Stimulated activated CD4-positive, alpha-beta T cell treated with anti-CD3 and anti-CD28 coated beads, Interleukin-1b, Interleukin-23, amount 100 ng/mL, for 4 hours (primary cell): Measurements from ENCODE around the gene NKAIN2.
"Not testable (repeated sequence)": the region's sequence is repeated elsewhere in the genome, so short reads cannot be mapped to it uniquely, and the experiment has no call there.

Source experiments
- DNase-seq, 2 donors: peaks; one replicate each; pipeline ENCODE4 v3.0.0-alpha.2; 2020; ENCODE audit warnings: low read depth in 2 of 2

NKAIN2 gene

GRCh38 chr6:124679387-124679786, 875.7 kb downstream of the NKAIN2 start:
- no peak for DNase-seq

- no peak for DNase-seq
Observed at GRCh38 chr6:124682751-124683150, 879.1 kb downstream of the NKAIN2 start.

DNA sequence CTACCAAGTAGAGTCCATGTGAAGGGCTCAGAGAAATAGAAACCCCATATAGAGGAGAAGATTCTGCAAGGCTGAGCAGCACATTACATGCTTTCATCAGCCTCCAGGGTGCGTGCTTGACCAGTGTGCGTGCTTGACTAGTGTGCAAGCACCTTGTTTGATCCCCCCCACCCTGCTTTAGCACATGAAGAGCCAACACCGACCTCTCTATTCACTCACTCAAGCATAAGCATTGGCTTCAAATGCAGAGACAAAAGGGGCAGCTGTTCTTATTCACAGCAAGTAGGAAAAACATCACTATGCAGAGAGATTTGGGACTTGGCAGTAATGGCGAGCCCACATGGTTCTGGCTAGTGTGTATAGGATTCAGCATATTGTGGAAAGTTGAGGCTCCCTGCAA, 879.8 kb downstream of the NKAIN2 start:
- no peak for DNase-seq

- DNase-seq = no peak
Observed at GRCh38 chr6:124684621-124685020, 881.0 kb downstream of the NKAIN2 start.

DNA sequence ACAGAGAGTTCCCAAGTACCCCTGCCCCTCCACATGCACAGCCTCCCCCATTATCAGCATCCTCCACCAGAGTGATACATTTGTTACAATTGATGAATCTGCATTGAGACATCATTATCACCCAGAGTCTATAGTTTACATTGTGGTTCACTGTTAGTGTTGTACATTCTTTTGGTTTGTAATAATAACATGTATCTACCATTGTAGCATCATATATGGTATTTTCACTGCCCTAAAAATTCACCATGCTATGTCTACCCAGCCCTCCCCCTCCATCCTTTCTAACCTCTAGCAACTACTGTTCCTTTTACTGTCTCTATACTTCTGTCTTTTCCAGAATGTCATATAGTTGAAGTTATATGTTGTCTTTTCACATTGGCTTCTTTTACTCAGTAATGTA, 884.7 kb downstream of the NKAIN2 start:
- DNase-seq = no peak

DNA sequence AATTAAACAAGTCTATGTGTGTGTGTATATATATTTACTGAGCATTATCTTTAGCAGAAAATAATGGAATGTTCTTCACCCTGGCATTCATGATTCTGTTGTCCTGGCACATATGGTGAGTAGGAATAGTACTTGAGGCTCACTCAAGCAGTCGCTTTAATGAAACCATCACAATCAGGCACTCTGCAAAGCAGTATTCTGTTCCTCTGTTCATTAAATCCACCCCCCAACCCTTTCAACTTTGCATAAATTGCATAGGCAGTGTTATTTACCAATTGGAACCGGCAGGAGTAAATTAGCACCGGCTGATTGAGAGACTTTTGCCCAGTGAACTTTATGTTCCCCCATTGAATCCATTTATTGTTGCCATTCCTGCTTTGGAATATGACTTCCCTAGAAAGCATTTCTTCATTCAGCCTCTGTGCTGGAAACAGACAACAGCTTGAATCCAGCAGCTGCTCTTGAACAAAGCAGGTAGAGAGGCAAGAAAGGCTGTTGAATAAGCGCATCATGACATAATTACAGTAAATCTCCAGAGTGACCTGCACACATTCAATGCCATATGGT, 890.6 kb downstream of the NKAIN2 start:
- DNase-seq = no peak

DNA sequence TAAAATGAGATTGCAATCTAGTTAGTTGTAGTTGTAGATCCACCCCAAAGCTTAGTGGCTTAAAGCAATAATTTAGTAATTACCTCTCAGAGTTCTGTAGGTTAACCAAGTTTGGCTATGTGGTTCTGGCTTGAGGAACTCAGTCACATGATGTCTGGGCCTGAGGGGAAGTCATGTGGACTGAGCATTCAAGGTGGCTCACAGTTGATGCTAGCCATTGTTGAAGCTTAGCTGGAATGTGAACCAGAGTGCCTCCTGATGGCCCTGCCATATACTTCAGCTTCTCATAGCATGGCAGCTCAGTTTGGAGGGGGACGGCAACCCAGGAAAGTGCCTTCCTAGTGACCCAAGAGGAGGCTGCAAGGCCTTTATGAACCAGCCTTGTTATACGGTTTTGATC, 895.4 kb downstream of the NKAIN2 start:
- no peak for DNase-seq

- no peak for DNase-seq
Observed at GRCh38 chr6:124703541-124703940, 899.9 kb downstream of the NKAIN2 start.

GRCh38 chr6:124712532-124712931, 908.9 kb downstream of the NKAIN2 start:
- DNase-seq = not testable (repeated sequence)

- DNase-seq = no peak
Observed at GRCh38 chr6:124714728-124715127, 911.1 kb downstream of the NKAIN2 start.

- DNase-seq = no peak
Observed at GRCh38 chr6:124719913-124720312, 916.2 kb downstream of the NKAIN2 start.

DNA sequence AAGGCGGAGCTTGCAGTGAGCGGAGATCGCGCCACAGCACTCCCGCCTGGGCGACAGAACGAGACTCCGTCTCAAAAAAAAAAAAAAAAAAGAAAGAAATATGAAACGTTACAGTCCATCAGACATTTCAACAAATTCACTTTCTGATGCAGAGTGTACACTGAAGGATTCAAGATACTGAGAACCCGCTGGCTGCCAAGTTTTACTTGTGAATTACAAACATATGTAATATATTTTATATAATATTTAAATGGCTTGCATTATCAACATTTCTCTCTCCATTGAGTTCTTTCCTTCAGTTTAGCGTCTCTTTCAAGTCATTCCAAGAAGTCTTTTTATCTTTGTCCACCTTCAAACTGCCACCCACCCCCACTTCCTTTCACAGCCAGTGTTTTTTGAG, 917.7 kb downstream of the NKAIN2 start:
- DNase-seq = no peak

DNA sequence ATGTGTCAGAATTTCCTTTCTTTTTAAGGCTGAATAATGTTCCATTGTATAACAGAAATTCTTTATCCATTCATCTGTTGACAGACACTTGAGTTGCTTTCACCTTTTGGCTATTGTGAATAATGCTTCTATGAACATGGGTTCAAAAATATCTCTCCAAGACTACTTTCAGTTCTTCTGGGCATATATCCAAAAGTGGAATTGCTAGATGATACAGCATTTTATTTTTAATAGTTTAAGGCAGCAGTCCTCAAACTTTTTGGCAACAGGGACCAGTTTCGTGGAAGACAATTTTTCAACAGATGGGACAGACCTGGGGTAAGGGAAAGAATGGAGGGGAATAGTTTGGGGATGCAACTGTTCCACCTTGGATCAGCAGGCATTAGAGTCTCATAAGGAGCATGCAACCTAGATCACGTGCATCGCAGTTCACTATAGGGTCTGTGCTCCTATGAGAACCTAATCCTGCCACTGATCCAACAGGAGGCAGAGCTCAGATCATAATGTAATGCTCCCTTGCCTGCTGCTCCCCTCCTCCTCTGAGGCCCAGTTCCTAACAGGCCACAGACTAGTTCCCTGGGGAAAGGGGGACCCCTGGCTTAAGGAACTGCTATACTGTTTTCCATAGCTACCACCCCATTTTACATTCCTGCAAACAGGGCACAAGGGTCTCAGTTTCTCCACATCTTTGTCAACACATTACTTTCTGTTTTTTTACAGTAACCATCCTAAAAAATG, 918.6 kb downstream of the NKAIN2 start:
- no peak for DNase-seq

GRCh38 chr6:124723671-124724070, 920.0 kb downstream of the NKAIN2 start:
- DNase-seq = no peak

DNA sequence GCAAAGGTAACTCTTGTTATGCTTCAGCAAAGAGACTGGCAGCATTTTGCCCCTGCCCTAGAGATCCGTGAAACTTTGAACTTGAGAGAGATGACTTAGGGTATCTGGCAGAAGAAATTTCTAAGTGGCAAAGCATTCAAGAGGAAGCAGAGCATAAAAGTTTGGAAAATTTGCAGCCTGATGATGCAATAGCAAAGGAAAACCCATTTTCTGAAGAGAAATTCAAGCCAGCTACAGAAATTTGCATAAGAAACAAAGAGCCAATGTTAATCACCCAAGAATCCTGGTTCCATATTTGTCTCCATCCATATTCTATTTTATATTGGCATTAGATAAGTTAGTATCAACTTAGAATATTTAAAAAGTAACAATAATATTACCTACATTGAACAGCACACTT, 934.1 kb downstream of the NKAIN2 start:
- DNase-seq = not testable (repeated sequence)

GRCh38 chr6:124738482-124738881, 934.8 kb downstream of the NKAIN2 start:
- DNase-seq = no peak

- no peak for DNase-seq
Observed at GRCh38 chr6:124741341-124741740, 937.7 kb downstream of the NKAIN2 start.

DNA sequence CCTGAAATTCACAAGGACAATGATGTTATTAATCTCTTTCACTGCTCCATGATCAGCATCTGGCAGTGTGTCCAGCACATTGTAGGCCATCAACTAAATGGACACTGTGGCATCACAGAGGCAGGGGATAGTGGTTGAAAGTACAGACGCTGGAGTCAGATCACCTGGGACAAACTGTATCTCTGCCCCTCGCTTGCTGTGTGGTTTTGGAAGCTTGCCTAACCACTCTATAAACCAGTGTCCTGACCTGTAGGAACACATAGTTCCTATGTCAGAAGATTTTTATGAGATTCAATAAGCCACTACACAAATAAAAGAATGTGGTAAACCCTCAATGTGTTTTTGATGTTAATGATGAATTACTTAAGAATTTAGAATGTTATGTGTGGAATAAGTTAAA, 939.3 kb downstream of the NKAIN2 start:
- no peak for DNase-seq

DNA sequence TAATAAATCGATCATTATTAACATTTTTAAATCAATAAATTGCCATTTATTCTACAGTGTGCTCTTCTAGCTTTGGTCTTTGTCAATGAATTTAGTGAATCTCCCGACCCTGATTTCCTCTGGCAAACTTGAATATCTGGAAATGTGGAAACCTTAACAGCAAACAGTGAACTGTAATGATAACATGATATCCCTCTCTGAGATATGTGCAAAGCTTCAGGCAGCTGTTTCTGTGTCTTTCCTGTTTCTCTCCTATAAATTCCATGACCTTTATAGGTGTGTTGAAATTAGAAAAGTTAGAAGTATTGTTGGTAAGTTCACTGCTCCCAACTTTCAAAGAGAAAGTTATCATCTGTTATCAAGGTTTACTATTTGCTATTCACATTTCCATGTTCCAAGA, 939.8 kb downstream of the NKAIN2 start:
- DNase-seq = no peak

- DNase-seq = no peak
Observed at GRCh38 chr6:124747349-124747748, 943.7 kb downstream of the NKAIN2 start.

GRCh38 chr6:124748778-124749177, 945.1 kb downstream of the NKAIN2 start:
- no peak for DNase-seq

DNA sequence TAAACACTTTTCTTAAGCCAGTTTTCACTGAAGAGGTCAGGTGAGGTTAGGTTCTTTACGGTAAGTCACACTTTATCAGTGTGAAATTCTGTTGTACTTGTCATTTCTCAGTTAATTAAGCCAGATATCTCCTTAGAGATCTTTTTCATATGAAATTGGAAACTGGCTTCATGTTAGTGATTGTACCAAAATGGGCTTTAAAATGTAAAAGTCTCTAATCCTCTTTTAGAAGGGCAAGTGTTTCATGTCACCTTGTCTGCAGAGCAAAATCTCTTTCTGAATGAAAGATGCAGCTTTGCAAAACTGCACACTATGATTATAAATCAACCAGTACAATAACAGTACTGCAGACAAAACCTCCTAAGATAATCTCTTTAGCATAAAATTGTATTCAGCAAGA, 949.3 kb downstream of the NKAIN2 start:
- no peak for DNase-seq

- DNase-seq = no peak
Observed at GRCh38 chr6:124753562-124754105, 950.0 kb downstream of the NKAIN2 start.

- DNase-seq = no peak
Observed at GRCh38 chr6:124755321-124755720, 951.7 kb downstream of the NKAIN2 start.
